Endothelial cell of umbilical vein (primary cell): ENCODE measurements around the gene DNM2.

Experiments
- CTCF ChIP-seq, 2 donors: IDR thresholded peaks; 1 replicate in 1 of 2; 2 replicates in 1 of 2; pipeline ENCODE4 v1.5.1; 2011; ENCODE audit warnings: low read length in 2 of 2, mild to moderate bottlenecking in 2 of 2, moderate library complexity in 2 of 2, control low read depth in 1 of 2, inconsistent platforms in 1 of 2, low read depth in 1 of 2; ENCODE audit not compliant: insufficient read depth in 1 of 2; ENCODE audit errors: extremely low read depth in 1 of 2
- EZH2 ChIP-seq: IDR thresholded peaks from 2 replicates; pipeline ENCODE4 v1.6.1; 2012; ENCODE audit warnings: borderline replicate concordance, low read depth, mild to moderate bottlenecking, moderate library complexity, low read length, inconsistent platforms; ENCODE audit not compliant: severe bottlenecking
- FOS ChIP-seq: IDR thresholded peaks from 2 replicates; pipeline ENCODE4 v1.6.1; 2011; ENCODE audit warnings: mild to moderate bottlenecking, low read length, moderate library complexity, borderline replicate concordance; ENCODE audit not compliant: insufficient read depth
- POLR2A ChIP-seq: IDR thresholded peaks from 2 replicates; pipeline ENCODE4 v1.6.1; 2012; ENCODE audit warnings: low read depth, mild to moderate bottlenecking, control low read depth, low read length
- POLR2AphosphoS5 ChIP-seq: IDR thresholded peaks from 2 replicates; pipeline ENCODE4 v1.6.1; 2012; ENCODE audit warnings: low read depth, mild to moderate bottlenecking, control low read depth, low read length, moderate library complexity; ENCODE audit not compliant: insufficient read depth

DNA sequence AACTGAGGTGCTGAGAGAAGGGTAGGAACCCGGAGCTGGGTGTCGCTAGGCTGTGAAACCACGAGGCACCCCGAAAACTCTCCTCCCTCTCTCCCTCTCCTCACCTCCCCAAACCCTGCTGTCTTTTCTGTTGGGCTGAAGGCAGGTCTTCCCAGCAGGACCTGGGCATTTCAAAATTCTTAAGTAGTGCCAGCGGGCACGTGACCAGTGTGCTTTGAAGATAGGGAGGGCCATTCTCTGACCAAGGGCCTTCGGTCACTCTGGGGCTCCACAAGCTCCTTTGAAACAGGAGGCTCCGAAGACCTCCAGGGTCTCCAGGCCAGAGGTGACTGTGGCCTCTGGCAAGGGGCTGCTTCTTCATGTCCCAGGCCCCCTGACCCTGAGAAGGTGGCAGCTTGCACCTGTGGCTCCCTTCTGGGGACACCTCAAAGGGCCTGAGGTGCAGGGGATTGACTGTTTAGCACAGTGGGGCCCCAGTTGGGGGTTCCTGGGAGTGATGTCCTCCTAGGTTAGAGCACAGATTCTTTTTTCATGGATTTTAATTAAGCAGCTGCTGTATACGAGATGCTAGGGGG is 48.3 kb downstream of the DNM2 start:
- TF ChIP-seq EZH2: no peak
- no peak for TF ChIP-seq CTCF (IDR thresholded peaks at IDR 0.05; ENCODE audit: extremely low read depth in 1 of 2, insufficient read depth in 1 of 2, low read depth in 1 of 2, low read length in 2 of 2)
- no peak for TF ChIP-seq POLR2A
- no peak for TF ChIP-seq POLR2AphosphoS5
- no peak for TF ChIP-seq FOS
